ENCODE measurements around the gene RCOR1. TPM values are rescaled to one million over a fixed set of nuclear protein-coding genes. Genes with fewer than 3 reads are reported as not detected.

Gene RCOR1
- total RNA-seq, 5 donors from 2014 or later (not counting 1 experiment from before 2014, with no cell fraction given) = 17.7 to 25.0 (median 18.7) TPM

- POLR2A ChIA-PET = interaction anchor here in 1 of 2 donors (0.6 kb wide), 1 partner anchor 1084 kb away, joined by 3 read pairs; no protein-coding TSS in a partner anchor
Measured at GRCh38 chr14:102558556-102558955, 33.9 kb upstream of the RCOR1 start.

GRCh38 chr14:102560458-102561261 is 31.8 kb upstream of the RCOR1 start:
- H3K4me1 ChIP-seq (ENCODE audit: control insufficient read depth in 1 of 2, extremely low read depth in 1 of 2, insufficient read depth in 2 of 2, low read length in 2 of 2) = peaks cover 0 to 6% of the 10 kb centered on the region in 2 experiments
- WGBS (ENCODE audit: insufficient coverage) = 46% methylated on average over 11 of the region's 14 CpGs
- H3K4me1 Mint-ChIP-seq = peaks cover 0 to 3% (median 0%) of the 10 kb centered on the region in 3 donors
- no peaks in the 10 kb centered on the region for H3K9me3 Mint-ChIP-seq
- H3K9me3 ChIP-seq = no peaks in the 10 kb centered on the region
- ChIA-PET POLR2A (no interaction called here), CTCF (no interaction called here)
- no peak overlapping the region for H3K27ac Mint-ChIP-seq
- H3K27me3 ChIP-seq (replicated peaks in 1 of 2; ENCODE audit: control insufficient read depth in 2 of 2, extremely low read depth in 1 of 2, insufficient read depth in 2 of 2, low read length in 1 of 2) = peaks cover 0 to 5% of the 10 kb centered on the region in 2 experiments
- ATAC-seq (replicated peaks in 1 of 4) (no peak), DNase-seq (no peak)
- no peaks in the 10 kb centered on the region for H3K36me3 ChIP-seq (ENCODE audit: control insufficient read depth in 2 of 2, extremely low read depth in 1 of 2, insufficient read depth in 1 of 2, low read length in 1 of 2)
- H3K4me3 Mint-ChIP-seq = no peak overlapping the region
- H3K36me3 Mint-ChIP-seq = peaks cover 3% of the 10 kb centered on the region
- H3K27ac ChIP-seq (ENCODE audit: low read length) = no peak overlapping the region
- H3K4me3 ChIP-seq (ENCODE audit: control insufficient read depth in 1 of 2, extremely low read depth in 1 of 2, low read length in 1 of 2) = no peak overlapping the region
- H3K27me3 Mint-ChIP-seq = no peaks in the 10 kb centered on the region

More at GRCh38 chr14:102558556-102558955, 33.9 kb upstream of the RCOR1 start:
- Histone ChIP-seq H3K9me3 (no peaks in the 10 kb centered on the region), H3K4me1 (ENCODE audit: control insufficient read depth in 1 of 2, extremely low read depth in 1 of 2, insufficient read depth in 2 of 2, low read length in 2 of 2) (peaks cover 3 to 13% of the 10 kb centered on the region in 2 experiments), H3K36me3 (ENCODE audit: control insufficient read depth in 2 of 2, extremely low read depth in 1 of 2, insufficient read depth in 1 of 2, low read length in 1 of 2) (no peaks in the 10 kb centered on the region), H3K27ac (ENCODE audit: low read length) (no peak overlapping the region), H3K27me3 (replicated peaks in 1 of 2; ENCODE audit: control insufficient read depth in 2 of 2, extremely low read depth in 1 of 2, insufficient read depth in 2 of 2, low read length in 1 of 2) (peaks cover 0 to 3% of the 10 kb centered on the region in 2 experiments), H3K4me3 (ENCODE audit: control insufficient read depth in 1 of 2, extremely low read depth in 1 of 2, low read length in 1 of 2) (no peak overlapping the region)
- DNase-seq = no peak
- peaks cover 0 to 5% (median 2%) of the 10 kb centered on the region in 3 donors for H3K4me1 Mint-ChIP-seq
- 49% methylated on average over 3 of the region's 4 CpGs for WGBS (ENCODE audit: insufficient coverage)
- ATAC-seq (replicated peaks in 1 of 4) = no peak
- H3K27me3 Mint-ChIP-seq = no peaks in the 10 kb centered on the region
- H3K27ac Mint-ChIP-seq = no peak overlapping the region
- no peaks in the 10 kb centered on the region for H3K9me3 Mint-ChIP-seq
- no peaks in the 10 kb centered on the region for H3K36me3 Mint-ChIP-seq
- H3K4me3 Mint-ChIP-seq = no peak overlapping the region
- CTCF ChIA-PET = no interaction called here

- H3K36me3 ChIP-seq (ENCODE audit: control insufficient read depth in 2 of 2, extremely low read depth in 1 of 2, insufficient read depth in 1 of 2, low read length in 1 of 2) = no peaks in the 10 kb centered on the region
- H3K4me1 ChIP-seq (ENCODE audit: control insufficient read depth in 1 of 2, extremely low read depth in 1 of 2, insufficient read depth in 2 of 2, low read length in 2 of 2) = peaks cover 10 to 16% of the 10 kb centered on the region in 2 experiments
- WGBS (ENCODE audit: insufficient coverage) = 83% methylated on average over 4 of the region's 10 CpGs
- no peaks in the 10 kb centered on the region for H3K9me3 Mint-ChIP-seq
- no peak overlapping the region for H3K27ac ChIP-seq (ENCODE audit: low read length)
- peak in 1 of 35 experiments; percentile 10 for DNase-seq
- ChIA-PET CTCF (interaction anchor here in 1 of 2 donors (0.6 kb wide), 1 partner anchor 42 kb away, joined by 8 read pairs; no protein-coding TSS in a partner anchor), POLR2A (interaction anchor here in 1 of 2 donors (0.6 kb wide), 1 partner anchor 36 kb away, joined by 6 read pairs; no protein-coding TSS in a partner anchor)
- no peak overlapping the region for H3K27ac Mint-ChIP-seq
- ATAC-seq (replicated peaks in 1 of 4) = no peak
- no peak overlapping the region for H3K4me3 ChIP-seq (ENCODE audit: control insufficient read depth in 1 of 2, extremely low read depth in 1 of 2, low read length in 1 of 2)
- H3K4me3 Mint-ChIP-seq = no peak overlapping the region
- no peaks in the 10 kb centered on the region for H3K27me3 Mint-ChIP-seq
- peaks cover 14 to 20% (median 15%) of the 10 kb centered on the region in 3 donors for H3K4me1 Mint-ChIP-seq
- H3K36me3 Mint-ChIP-seq = peaks cover 3% of the 10 kb centered on the region
- H3K9me3 ChIP-seq = no peaks in the 10 kb centered on the region
- H3K27me3 ChIP-seq (replicated peaks in 1 of 2; ENCODE audit: control insufficient read depth in 2 of 2, extremely low read depth in 1 of 2, insufficient read depth in 2 of 2, low read length in 1 of 2) = peaks cover 0 to 2% of the 10 kb centered on the region in 2 experiments
Measured at GRCh38 chr14:102565331-102565887, 27.0 kb upstream of the RCOR1 start.

- H3K27ac Mint-ChIP-seq = no peak overlapping the region
- no peak for DNase-seq
- ChIA-PET CTCF (no interaction called here), POLR2A (no interaction called here)
- H3K4me1 Mint-ChIP-seq = peaks cover 14 to 20% (median 15%) of the 10 kb centered on the region in 3 donors
- H3K4me3 Mint-ChIP-seq = no peak overlapping the region
- 100% methylated on average over 3 of the region's 7 CpGs for WGBS (ENCODE audit: insufficient coverage)
- H3K36me3 ChIP-seq (ENCODE audit: control insufficient read depth in 2 of 2, extremely low read depth in 1 of 2, insufficient read depth in 1 of 2, low read length in 1 of 2) = no peaks in the 10 kb centered on the region
- H3K27me3 Mint-ChIP-seq = no peaks in the 10 kb centered on the region
- no peaks in the 10 kb centered on the region for H3K9me3 ChIP-seq
- no peaks in the 10 kb centered on the region for H3K9me3 Mint-ChIP-seq
- H3K4me3 ChIP-seq (ENCODE audit: control insufficient read depth in 1 of 2, extremely low read depth in 1 of 2, low read length in 1 of 2) = no peak overlapping the region
- H3K27ac ChIP-seq (ENCODE audit: low read length) = no peak overlapping the region
- peaks cover 10 to 16% of the 10 kb centered on the region in 2 experiments for H3K4me1 ChIP-seq (ENCODE audit: control insufficient read depth in 1 of 2, extremely low read depth in 1 of 2, insufficient read depth in 2 of 2, low read length in 2 of 2)
- no peak for ATAC-seq (replicated peaks in 1 of 4)
- H3K36me3 Mint-ChIP-seq = peaks cover 3% of the 10 kb centered on the region
- peaks cover 0 to 2% of the 10 kb centered on the region in 2 experiments for H3K27me3 ChIP-seq (replicated peaks in 1 of 2; ENCODE audit: control insufficient read depth in 2 of 2, extremely low read depth in 1 of 2, insufficient read depth in 2 of 2, low read length in 1 of 2)
Measured at GRCh38 chr14:102565959-102566358, 26.5 kb upstream of the RCOR1 start.

GRCh38 chr14:102568115-102568614 is 24.3 kb upstream of the RCOR1 start:
- CTCF ChIA-PET = no interaction called here

GRCh38 chr14:102570334-102570995 is 22.0 kb upstream of the RCOR1 start:
- H3K27me3 Mint-ChIP-seq = no peaks in the 10 kb centered on the region
- ChIA-PET POLR2A (no interaction called here), CTCF (interaction anchor here in 1 of 2 donors (0.6 kb wide), 1 partner anchor 585 kb away, joined by 7 read pairs; no protein-coding TSS in a partner anchor)
- H3K4me3 ChIP-seq (ENCODE audit: control insufficient read depth in 1 of 2, extremely low read depth in 1 of 2, low read length in 1 of 2) = no peak overlapping the region
- no peaks in the 10 kb centered on the region for H3K36me3 Mint-ChIP-seq
- 93% methylated on average over 6 of the region's 9 CpGs for WGBS (ENCODE audit: insufficient coverage)
- no peak for ATAC-seq (replicated peaks in 1 of 4)
- H3K9me3 Mint-ChIP-seq = no peaks in the 10 kb centered on the region
- H3K27ac ChIP-seq (ENCODE audit: low read length) = no peak overlapping the region
- H3K4me1 ChIP-seq (ENCODE audit: control insufficient read depth in 1 of 2, extremely low read depth in 1 of 2, insufficient read depth in 2 of 2, low read length in 2 of 2) = peaks cover 14 to 20% of the 10 kb centered on the region in 2 experiments
- H3K4me1 Mint-ChIP-seq = peaks cover 21 to 26% (median 24%) of the 10 kb centered on the region in 3 donors
- H3K27me3 ChIP-seq (replicated peaks in 1 of 2; ENCODE audit: control insufficient read depth in 2 of 2, extremely low read depth in 1 of 2, insufficient read depth in 2 of 2, low read length in 1 of 2) = peaks cover 0 to 8% of the 10 kb centered on the region in 2 experiments
- no peaks in the 10 kb centered on the region for H3K9me3 ChIP-seq
- H3K27ac Mint-ChIP-seq = no peak overlapping the region
- H3K36me3 ChIP-seq (ENCODE audit: control insufficient read depth in 2 of 2, extremely low read depth in 1 of 2, insufficient read depth in 1 of 2, low read length in 1 of 2) = no peaks in the 10 kb centered on the region
- H3K4me3 Mint-ChIP-seq = no peak overlapping the region
- no peak for DNase-seq

More at GRCh38 chr14:102568115-102568614, 24.3 kb upstream of the RCOR1 start:
- Histone ChIP-seq H3K9me3 (no peaks in the 10 kb centered on the region), H3K4me3 (ENCODE audit: control insufficient read depth in 1 of 2, extremely low read depth in 1 of 2, low read length in 1 of 2) (peak overlapping the region in 1 of 2 donors; percentile 4), H3K27ac (ENCODE audit: low read length) (peak overlapping the region; percentile 51), H3K36me3 (ENCODE audit: control insufficient read depth in 2 of 2, extremely low read depth in 1 of 2, insufficient read depth in 1 of 2, low read length in 1 of 2) (no peaks in the 10 kb centered on the region), H3K4me1 (ENCODE audit: control insufficient read depth in 1 of 2, extremely low read depth in 1 of 2, insufficient read depth in 2 of 2, low read length in 2 of 2) (peaks cover 10 to 16% of the 10 kb centered on the region in 2 experiments), H3K27me3 (replicated peaks in 1 of 2; ENCODE audit: control insufficient read depth in 2 of 2, extremely low read depth in 1 of 2, insufficient read depth in 2 of 2, low read length in 1 of 2) (peaks cover 0 to 2% of the 10 kb centered on the region in 2 experiments)
- Mint-ChIP-seq H3K4me3 (peak overlapping the region; percentile 42 to 70 (median 60)), H3K27ac (peak overlapping the region; percentile 87 to 98), H3K27me3 (no peaks in the 10 kb centered on the region), H3K4me1 (peaks cover 14 to 20% (median 15%) of the 10 kb centered on the region in 3 donors), H3K36me3 (peaks cover 3% of the 10 kb centered on the region), H3K9me3 (no peaks in the 10 kb centered on the region)
- DNase-seq = peak in 29 of 35 experiments; percentile 10 to 67 (median 37)
- WGBS (ENCODE audit: insufficient coverage) = 15% methylated on average over 2 of the region's 7 CpGs
- ATAC-seq (replicated peaks in 1 of 4) = peak; percentile 95 to 100 (median 98)
- POLR2A ChIA-PET = interaction anchor here in 1 of 2 donors (1.2 kb wide), 1 partner anchor 23 kb away, joined by 4 read pairs; no protein-coding TSS in a partner anchor

Data from T-cell (primary cell).